Measurements from ENCODE around the gene HSPBP1. TPM values are rescaled to one million over a fixed set of nuclear protein-coding genes. Genes with fewer than 3 reads are reported as not detected.
"Not testable (repeated sequence)": the region's sequence is repeated elsewhere in the genome, so short reads cannot be mapped to it uniquely, and the experiment has no call there.

HSPBP1 gene
- polyA plus RNA-seq, 3 donors from 2014 or later, result 42.6 to 46.7 (median 46.3) TPM

DNA sequence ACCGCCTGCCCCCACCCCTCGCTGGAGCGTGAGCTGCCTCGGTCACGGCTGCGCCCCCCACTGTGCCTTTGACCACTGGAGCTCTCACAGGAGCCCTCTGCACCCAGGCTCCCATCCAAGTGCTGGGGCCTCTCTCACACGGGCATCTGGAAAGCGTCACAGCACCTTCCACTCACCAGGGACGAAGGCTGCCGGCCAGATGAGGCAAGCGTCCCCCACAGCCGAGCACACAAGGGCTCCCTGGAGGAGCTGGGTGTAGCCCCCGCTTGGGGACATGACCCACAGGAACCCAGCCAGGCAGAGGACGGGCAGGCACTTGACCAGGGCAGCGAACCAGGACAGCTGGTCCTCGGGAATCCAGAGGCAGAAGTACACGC, 51.9 kb downstream of the HSPBP1 start:
- peaks cover 0 to 5% (median 0%) of the 10 kb centered on the region in 3 donors for H3K36me3 Mint-ChIP-seq
- peak overlapping the region in 1 of 6 donors; percentile 53 for H3K27ac Mint-ChIP-seq
- H3K9me3 Mint-ChIP-seq, result no peaks in the 10 kb centered on the region

DNA sequence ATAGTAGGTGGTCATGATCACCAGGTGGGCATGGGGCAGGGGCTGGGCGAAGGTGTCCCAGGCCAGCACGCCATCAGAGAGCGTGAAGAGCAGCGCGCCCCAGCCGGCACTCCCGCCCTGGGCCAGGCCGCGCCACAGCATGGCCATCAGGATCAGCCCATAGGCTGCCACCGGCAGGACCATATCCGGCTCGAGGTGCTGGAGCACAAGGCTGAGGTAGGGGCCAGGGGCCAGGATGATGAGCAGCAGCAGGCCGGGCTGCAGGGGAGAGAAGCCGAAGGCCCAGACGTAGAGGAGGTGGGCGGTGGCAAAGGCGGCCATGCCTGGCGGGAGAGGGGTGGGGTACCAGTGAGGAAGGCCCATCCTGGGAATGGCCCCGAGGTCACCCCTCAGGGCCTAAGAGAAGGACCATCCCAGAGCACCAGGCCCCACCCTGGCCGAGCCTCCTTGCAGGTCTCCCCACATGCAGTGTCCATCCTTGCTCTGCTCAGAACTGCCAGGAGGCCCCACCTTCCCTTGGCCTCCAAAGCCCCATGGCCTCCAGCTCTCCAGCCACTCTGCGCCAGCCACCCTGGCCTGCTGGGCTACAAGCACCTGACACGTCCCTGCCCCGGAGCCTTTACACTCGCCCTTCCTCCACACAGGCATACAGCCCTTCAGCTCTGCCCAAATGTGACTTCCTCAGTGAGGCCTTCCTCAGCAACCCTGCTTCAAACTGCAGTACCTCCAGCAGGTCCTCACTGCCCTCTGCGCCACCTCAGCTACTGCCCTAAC, 52.5 kb downstream of the HSPBP1 start:
- H3K27me3 Mint-ChIP-seq (ENCODE audit: low read depth in 3 of 3), result peaks cover 0 to 4% (median 0%) of the 10 kb centered on the region in 3 donors
- no peak overlapping the region for H3K4me3 Mint-ChIP-seq
- H3K4me1 Mint-ChIP-seq, result peaks cover under 1 to 7% of the 10 kb centered on the region in 2 donors
- no peaks in the 10 kb centered on the region for H3K9me3 Mint-ChIP-seq
- DNase-seq, result no peak
- H3K27ac Mint-ChIP-seq, result peak overlapping the region in 1 of 6 donors; percentile 53
- peaks cover 0 to 3% (median 0%) of the 10 kb centered on the region in 3 donors for H3K36me3 Mint-ChIP-seq

More for the DNA sequence above, 51.9 kb downstream of the HSPBP1 start:
- H3K27me3 Mint-ChIP-seq (ENCODE audit: low read depth in 3 of 3), result peaks cover 0 to 4% (median 0%) of the 10 kb centered on the region in 3 donors
- DNase-seq, result no peak
- peaks cover 6 to 7% of the 10 kb centered on the region in 2 donors for H3K4me1 Mint-ChIP-seq
- H3K4me3 Mint-ChIP-seq, result no peak overlapping the region

GRCh38 chr19:55226788-55227187, 53.1 kb downstream of the HSPBP1 start:
- Mint-ChIP-seq H3K27ac (no peak overlapping the region), H3K9me3 (no peaks in the 10 kb centered on the region), H3K4me3 (no peak overlapping the region), H3K4me1 (peaks cover 0 to 7% of the 10 kb centered on the region in 2 donors), H3K27me3 (ENCODE audit: low read depth in 3 of 3) (peaks cover 0 to 4% (median 0%) of the 10 kb centered on the region in 3 donors), H3K36me3 (peaks cover 0 to 3% (median 0%) of the 10 kb centered on the region in 3 donors)
- no peak for DNase-seq

- DNase-seq, result no peak
- Mint-ChIP-seq H3K4me1 (peaks cover 0 to 7% of the 10 kb centered on the region in 2 donors), H3K36me3 (peaks cover 0 to 3% (median 0%) of the 10 kb centered on the region in 3 donors), H3K27ac (peak overlapping the region in 1 of 6 donors; percentile 24), H3K9me3 (no peaks in the 10 kb centered on the region), H3K27me3 (ENCODE audit: low read depth in 3 of 3) (peaks cover 0 to 4% (median 0%) of the 10 kb centered on the region in 3 donors), H3K4me3 (no peak overlapping the region)
Measured at GRCh38 chr19:55226273-55226672, 53.6 kb downstream of the HSPBP1 start.

DNA sequence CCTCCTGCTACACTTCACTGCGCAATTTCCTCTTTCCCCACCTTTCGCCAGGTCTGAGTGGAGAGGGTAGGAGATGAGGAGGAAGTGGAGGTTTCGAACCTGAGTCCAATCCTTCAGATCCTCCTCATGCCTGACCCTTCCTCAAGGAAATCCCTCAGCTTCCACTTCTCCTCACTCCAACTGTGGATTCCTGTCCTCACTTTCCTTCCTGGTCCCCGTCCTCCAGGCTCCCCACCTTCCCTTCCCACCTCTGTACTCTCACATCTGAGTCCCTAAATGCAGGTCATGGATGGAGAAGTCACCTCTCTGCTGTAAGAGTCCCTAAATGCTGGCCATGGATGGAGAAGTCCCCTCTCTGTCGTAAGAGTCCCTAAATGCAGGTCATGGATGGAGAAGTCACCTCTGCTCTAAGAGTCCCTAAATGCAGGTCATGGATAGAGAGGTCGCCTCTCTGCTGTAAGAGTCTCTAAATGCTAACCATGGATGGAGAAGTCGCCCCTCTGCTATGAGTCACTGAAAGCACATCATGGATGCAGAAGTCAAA, 54.4 kb downstream of the HSPBP1 start:
- no peaks in the 10 kb centered on the region for H3K9me3 Mint-ChIP-seq
- H3K27me3 Mint-ChIP-seq (ENCODE audit: low read depth in 3 of 3), result peaks cover 0 to 4% (median 0%) of the 10 kb centered on the region in 3 donors
- peaks cover 0 to 7% of the 10 kb centered on the region in 2 donors for H3K4me1 Mint-ChIP-seq
- peak overlapping the region in 4 of 6 donors; percentile 2 to 79 (median 44) for H3K27ac Mint-ChIP-seq
- DNase-seq, result no peak
- H3K4me3 Mint-ChIP-seq, result no peak overlapping the region
- peaks cover 0 to 9% (median 0%) of the 10 kb centered on the region in 3 donors for H3K36me3 Mint-ChIP-seq

GRCh38 chr19:55224679-55225414, 55.1 kb downstream of the HSPBP1 start:
- H3K4me3 Mint-ChIP-seq, H3K27ac Mint-ChIP-seq, H3K9me3 Mint-ChIP-seq: not testable (repeated sequence)

GRCh38 chr19:55224038-55224665, 55.8 kb downstream of the HSPBP1 start:
- Mint-ChIP-seq H3K4me1 (peaks cover 0 to 9% of the 10 kb centered on the region in 2 donors), H3K27ac (no peak overlapping the region), H3K27me3 (ENCODE audit: low read depth in 3 of 3) (peaks cover 0 to 3% (median 0%) of the 10 kb centered on the region in 3 donors), H3K4me3 (no peak overlapping the region), H3K9me3 (no peaks in the 10 kb centered on the region), H3K36me3 (peaks cover 0 to 12% (median 0%) of the 10 kb centered on the region in 3 donors)
- no peak for DNase-seq

More at GRCh38 chr19:55224679-55225414, 55.1 kb downstream of the HSPBP1 start:
- not testable (repeated sequence) for H3K4me1 Mint-ChIP-seq; H3K27me3 Mint-ChIP-seq (ENCODE audit: low read depth in 3 of 3); DNase-seq
- H3K36me3 Mint-ChIP-seq, result peaks cover 0 to 12% (median 0%) of the 10 kb centered on the region in 3 donors

- H3K27ac Mint-ChIP-seq, result peak overlapping the region in 3 of 6 donors; percentile 16 to 55 (median 30)
- peaks cover 0 to 2% (median 0%) of the 10 kb centered on the region in 3 donors for H3K27me3 Mint-ChIP-seq (ENCODE audit: low read depth in 3 of 3)
- H3K4me1 Mint-ChIP-seq, result peaks cover 0 to 9% of the 10 kb centered on the region in 2 donors
- no peaks in the 10 kb centered on the region for H3K9me3 Mint-ChIP-seq
- peaks cover 0 to 12% (median 0%) of the 10 kb centered on the region in 3 donors for H3K36me3 Mint-ChIP-seq
- no peak overlapping the region for H3K4me3 Mint-ChIP-seq
- DNase-seq, result no peak
Measured at GRCh38 chr19:55223291-55224037, 56.4 kb downstream of the HSPBP1 start.

GRCh38 chr19:55220525-55220924, 59.4 kb downstream of the HSPBP1 start:
- H3K27me3 Mint-ChIP-seq (ENCODE audit: low read depth in 3 of 3), result peaks cover 7 to 15% (median 8%) of the 10 kb centered on the region in 3 donors
- peaks cover 11 to 16% of the 10 kb centered on the region in 2 donors for H3K4me1 Mint-ChIP-seq
- peak overlapping the region in 1 of 6 donors; percentile 2 for H3K27ac Mint-ChIP-seq
- H3K36me3 Mint-ChIP-seq, result peaks cover 0 to 9% (median 3%) of the 10 kb centered on the region in 3 donors
- no peak for DNase-seq
- H3K4me3 Mint-ChIP-seq, result no peak overlapping the region
- H3K9me3 Mint-ChIP-seq, result no peaks in the 10 kb centered on the region

- peaks cover 6 to 22% (median 9%) of the 10 kb centered on the region in 3 donors for H3K27me3 Mint-ChIP-seq (ENCODE audit: low read depth in 3 of 3)
- peak; percentile 20 to 34 (median 21) for DNase-seq
- peak overlapping the region in 1 of 6 donors; percentile 76 for H3K27ac Mint-ChIP-seq
- peaks cover 11 to 17% of the 10 kb centered on the region in 2 donors for H3K4me1 Mint-ChIP-seq
- H3K9me3 Mint-ChIP-seq, result peaks cover 0 to 5% (median 4%) of the 10 kb centered on the region in 6 donors
- H3K4me3 Mint-ChIP-seq, result peak overlapping the region in 2 of 5 donors; percentile 44 to 56
- peaks cover 0 to 12% (median 7%) of the 10 kb centered on the region in 3 donors for H3K36me3 Mint-ChIP-seq
Measured at GRCh38 chr19:55216461-55217198, 63.3 kb downstream of the HSPBP1 start.

GRCh38 chr19:55213547-55213946, 66.4 kb downstream of the HSPBP1 start:
- no peak for DNase-seq
- Mint-ChIP-seq H3K4me1 (peaks cover 11 to 15% of the 10 kb centered on the region in 2 donors), H3K36me3 (peaks cover 0 to 7% (median 3%) of the 10 kb centered on the region in 3 donors), H3K27ac (no peak overlapping the region), H3K4me3 (no peak overlapping the region), H3K9me3 (peaks cover 0 to 5% (median 4%) of the 10 kb centered on the region in 6 donors), H3K27me3 (ENCODE audit: low read depth in 3 of 3) (peaks cover 6 to 23% (median 9%) of the 10 kb centered on the region in 3 donors)

DNA sequence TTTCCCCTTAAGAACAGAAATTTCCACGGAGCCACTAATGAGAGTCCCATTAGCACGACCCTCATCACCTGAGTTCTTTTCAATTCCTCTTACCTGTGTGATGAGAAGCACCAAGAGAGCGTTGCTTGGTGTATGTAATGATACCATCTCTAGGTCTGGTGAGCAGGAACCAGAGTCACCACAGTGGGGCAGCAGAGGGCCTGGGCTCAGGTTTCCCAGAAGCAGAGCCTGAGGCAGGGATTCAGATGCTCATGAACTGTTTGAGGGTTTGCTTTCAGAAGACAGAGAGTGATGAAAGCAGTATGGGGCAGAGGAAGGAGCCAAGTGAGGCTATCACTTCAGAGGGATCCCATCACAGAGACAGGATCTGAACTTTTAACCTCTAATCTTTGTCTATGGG, 67.5 kb downstream of the HSPBP1 start:
- H3K4me3 Mint-ChIP-seq, result no peak overlapping the region
- peak; percentile 11 to 36 (median 13) for DNase-seq

More for the DNA sequence above, 67.5 kb downstream of the HSPBP1 start:
- peaks cover 0 to 5% (median 4%) of the 10 kb centered on the region in 6 donors for H3K9me3 Mint-ChIP-seq
- no peak overlapping the region for H3K27ac Mint-ChIP-seq
- peaks cover 11 to 15% of the 10 kb centered on the region in 2 donors for H3K4me1 Mint-ChIP-seq
- H3K27me3 Mint-ChIP-seq (ENCODE audit: low read depth in 3 of 3), result peaks cover 6 to 20% (median 9%) of the 10 kb centered on the region in 3 donors
- H3K36me3 Mint-ChIP-seq, result peaks cover 0 to 7% (median 3%) of the 10 kb centered on the region in 3 donors
